ENCODE measurements around the gene ENPP5. TPM values are rescaled to one million over a fixed set of nuclear protein-coding genes. Genes with fewer than 3 reads are reported as not detected.

ENPP5 gene
- total RNA-seq, 1 experiment from 2014 or later, result 9.1 TPM

DNA sequence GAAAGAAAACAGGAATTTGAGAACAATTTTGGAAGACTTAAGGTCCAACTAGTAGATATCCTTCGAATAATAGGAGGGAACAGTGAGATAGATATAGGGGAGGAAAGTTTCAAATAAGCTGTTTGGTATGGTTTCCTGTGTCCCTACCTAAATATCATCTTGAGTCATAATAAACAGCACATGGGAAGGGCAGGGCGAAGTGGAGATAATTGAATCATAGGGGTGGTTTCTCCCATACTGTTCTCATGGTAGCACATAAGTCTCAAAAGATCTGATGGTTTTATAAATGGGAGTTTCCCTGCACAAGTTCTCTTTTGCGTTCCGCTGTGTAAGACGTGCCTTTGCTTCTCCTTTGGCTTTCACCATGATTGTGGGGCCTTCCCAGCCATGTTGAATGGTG is 39.5 kb upstream of the ENPP5 start (continued):
- TF ChIP-seq SP1 (CRISPR knock-in tag; conservative IDR thresholded peaks at IDR 0.05), result no peak
- no peak for TF ChIP-seq TEAD1 (CRISPR knock-in tag; IDR thresholded peaks at IDR 0.05)
- no peak for TF ChIP-seq OVOL2 (CRISPR knock-in tag; IDR thresholded peaks at IDR 0.05; ENCODE audit: borderline replicate concordance)
- TF ChIP-seq, protein P1, sequence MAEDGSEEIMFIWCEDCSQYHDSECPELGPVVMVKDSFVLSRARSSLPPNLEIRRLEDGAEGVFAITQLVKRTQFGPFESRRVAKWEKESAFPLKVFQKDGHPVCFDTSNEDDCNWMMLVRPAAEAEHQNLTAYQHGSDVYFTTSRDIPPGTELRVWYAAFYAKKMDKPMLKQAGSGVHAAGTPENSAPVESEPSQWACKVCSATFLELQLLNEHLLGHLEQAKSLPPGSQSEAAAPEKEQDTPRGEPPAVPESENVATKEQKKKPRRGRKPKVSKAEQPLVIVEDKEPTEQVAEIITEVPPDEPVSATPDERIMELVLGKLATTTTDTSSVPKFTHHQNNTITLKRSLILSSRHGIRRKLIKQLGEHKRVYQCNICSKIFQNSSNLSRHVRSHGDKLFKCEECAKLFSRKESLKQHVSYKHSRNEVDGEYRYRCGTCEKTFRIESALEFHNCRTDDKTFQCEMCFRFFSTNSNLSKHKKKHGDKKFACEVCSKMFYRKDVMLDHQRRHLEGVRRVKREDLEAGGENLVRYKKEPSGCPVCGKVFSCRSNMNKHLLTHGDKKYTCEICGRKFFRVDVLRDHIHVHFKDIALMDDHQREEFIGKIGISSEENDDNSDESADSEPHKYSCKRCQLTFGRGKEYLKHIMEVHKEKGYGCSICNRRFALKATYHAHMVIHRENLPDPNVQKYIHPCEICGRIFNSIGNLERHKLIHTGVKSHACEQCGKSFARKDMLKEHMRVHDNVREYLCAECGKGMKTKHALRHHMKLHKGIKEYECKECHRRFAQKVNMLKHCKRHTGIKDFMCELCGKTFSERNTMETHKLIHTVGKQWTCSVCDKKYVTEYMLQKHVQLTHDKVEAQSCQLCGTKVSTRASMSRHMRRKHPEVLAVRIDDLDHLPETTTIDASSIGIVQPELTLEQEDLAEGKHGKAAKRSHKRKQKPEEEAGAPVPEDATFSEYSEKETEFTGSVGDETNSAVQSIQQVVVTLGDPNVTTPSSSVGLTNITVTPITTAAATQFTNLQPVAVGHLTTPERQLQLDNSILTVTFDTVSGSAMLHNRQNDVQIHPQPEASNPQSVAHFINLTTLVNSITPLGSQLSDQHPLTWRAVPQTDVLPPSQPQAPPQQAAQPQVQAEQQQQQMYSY (CRISPR knock-in tag; IDR thresholded peaks at IDR 0.05), result no peak
- TF ChIP-seq, protein P2, sequence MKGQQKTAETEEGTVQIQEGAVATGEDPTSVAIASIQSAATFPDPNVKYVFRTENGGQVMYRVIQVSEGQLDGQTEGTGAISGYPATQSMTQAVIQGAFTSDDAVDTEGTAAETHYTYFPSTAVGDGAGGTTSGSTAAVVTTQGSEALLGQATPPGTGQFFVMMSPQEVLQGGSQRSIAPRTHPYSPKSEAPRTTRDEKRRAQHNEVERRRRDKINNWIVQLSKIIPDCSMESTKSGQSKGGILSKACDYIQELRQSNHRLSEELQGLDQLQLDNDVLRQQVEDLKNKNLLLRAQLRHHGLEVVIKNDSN (CRISPR knock-in tag; IDR thresholded peaks at IDR 0.05), result no peak
- TF ChIP-seq, protein P3, sequence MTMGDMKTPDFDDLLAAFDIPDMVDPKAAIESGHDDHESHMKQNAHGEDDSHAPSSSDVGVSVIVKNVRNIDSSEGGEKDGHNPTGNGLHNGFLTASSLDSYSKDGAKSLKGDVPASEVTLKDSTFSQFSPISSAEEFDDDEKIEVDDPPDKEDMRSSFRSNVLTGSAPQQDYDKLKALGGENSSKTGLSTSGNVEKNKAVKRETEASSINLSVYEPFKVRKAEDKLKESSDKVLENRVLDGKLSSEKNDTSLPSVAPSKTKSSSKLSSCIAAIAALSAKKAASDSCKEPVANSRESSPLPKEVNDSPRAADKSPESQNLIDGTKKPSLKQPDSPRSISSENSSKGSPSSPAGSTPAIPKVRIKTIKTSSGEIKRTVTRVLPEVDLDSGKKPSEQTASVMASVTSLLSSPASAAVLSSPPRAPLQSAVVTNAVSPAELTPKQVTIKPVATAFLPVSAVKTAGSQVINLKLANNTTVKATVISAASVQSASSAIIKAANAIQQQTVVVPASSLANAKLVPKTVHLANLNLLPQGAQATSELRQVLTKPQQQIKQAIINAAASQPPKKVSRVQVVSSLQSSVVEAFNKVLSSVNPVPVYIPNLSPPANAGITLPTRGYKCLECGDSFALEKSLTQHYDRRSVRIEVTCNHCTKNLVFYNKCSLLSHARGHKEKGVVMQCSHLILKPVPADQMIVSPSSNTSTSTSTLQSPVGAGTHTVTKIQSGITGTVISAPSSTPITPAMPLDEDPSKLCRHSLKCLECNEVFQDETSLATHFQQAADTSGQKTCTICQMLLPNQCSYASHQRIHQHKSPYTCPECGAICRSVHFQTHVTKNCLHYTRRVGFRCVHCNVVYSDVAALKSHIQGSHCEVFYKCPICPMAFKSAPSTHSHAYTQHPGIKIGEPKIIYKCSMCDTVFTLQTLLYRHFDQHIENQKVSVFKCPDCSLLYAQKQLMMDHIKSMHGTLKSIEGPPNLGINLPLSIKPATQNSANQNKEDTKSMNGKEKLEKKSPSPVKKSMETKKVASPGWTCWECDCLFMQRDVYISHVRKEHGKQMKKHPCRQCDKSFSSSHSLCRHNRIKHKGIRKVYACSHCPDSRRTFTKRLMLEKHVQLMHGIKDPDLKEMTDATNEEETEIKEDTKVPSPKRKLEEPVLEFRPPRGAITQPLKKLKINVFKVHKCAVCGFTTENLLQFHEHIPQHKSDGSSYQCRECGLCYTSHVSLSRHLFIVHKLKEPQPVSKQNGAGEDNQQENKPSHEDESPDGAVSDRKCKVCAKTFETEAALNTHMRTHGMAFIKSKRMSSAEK (CRISPR knock-in tag; IDR thresholded peaks at IDR 0.05; ENCODE audit: borderline replicate concordance), result no peak
- TF ChIP-seq, protein P4, sequence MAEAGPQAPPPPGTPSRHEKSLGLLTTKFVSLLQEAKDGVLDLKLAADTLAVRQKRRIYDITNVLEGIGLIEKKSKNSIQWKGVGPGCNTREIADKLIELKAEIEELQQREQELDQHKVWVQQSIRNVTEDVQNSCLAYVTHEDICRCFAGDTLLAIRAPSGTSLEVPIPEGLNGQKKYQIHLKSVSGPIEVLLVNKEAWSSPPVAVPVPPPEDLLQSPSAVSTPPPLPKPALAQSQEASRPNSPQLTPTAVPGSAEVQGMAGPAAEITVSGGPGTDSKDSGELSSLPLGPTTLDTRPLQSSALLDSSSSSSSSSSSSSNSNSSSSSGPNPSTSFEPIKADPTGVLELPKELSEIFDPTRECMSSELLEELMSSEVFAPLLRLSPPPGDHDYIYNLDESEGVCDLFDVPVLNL (CRISPR knock-in tag; IDR thresholded peaks at IDR 0.05; ENCODE audit: borderline replicate concordance, low read depth), result no peak
- TF ChIP-seq ZNF671 (CRISPR knock-in tag; IDR thresholded peaks at IDR 0.05), result no peak
- no peak for TF ChIP-seq FOXP1 (CRISPR knock-in tag; IDR thresholded peaks at IDR 0.05; ENCODE audit: borderline replicate concordance)

DNA sequence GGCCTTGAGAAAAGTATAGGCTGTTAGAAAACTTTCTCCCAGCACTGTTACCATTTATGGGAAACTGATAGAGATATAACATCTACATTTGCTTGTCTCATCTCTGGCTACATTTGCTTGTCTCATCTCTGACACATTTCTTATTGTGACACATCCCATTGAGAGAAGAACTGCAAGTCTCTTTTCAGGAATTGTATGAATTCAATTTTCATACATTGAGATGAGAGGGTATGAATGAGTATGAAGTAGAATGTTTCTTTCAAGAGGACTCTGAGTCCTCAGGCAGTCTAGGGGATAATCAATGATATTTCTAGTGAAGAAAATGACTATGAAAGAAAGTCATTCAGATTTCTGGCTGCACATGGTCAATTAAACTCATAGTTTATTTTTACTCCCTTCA is 37.5 kb upstream of the ENPP5 start:
- DNase-seq (ENCODE audit: low spot score) (no peak), ATAC-seq (no peak)
- CTCF ChIA-PET, result interaction anchor here (0.9 kb wide), 1 partner anchor 447 kb away, joined by 4 read pairs; no protein-coding TSS in a partner anchor
- Mint-ChIP-seq H3K4me1 (no peaks in the 10 kb centered on the region), H3K27ac (no peak overlapping the region), H3K27me3 (ENCODE audit: low read depth) (peaks cover 2% of the 10 kb centered on the region), H3K9me3 (peaks cover 23% of the 10 kb centered on the region), H3K4me3 (no peak overlapping the region), H3K36me3 (no peaks in the 10 kb centered on the region)
- TF ChIP-seq ZNF219 (CRISPR knock-in tag; IDR thresholded peaks at IDR 0.05; ENCODE audit: borderline replicate concordance), result no peak
- TF ChIP-seq JUN (CRISPR knock-in tag; IDR thresholded peaks at IDR 0.05), result no peak
- TF ChIP-seq TP53 (CRISPR knock-in tag; IDR thresholded peaks at IDR 0.05), result no peak
- TF ChIP-seq RORB (CRISPR knock-in tag; IDR thresholded peaks at IDR 0.05), result no peak
- no peak for TF ChIP-seq FOXJ3 (CRISPR knock-in tag; IDR thresholded peaks at IDR 0.05; ENCODE audit: borderline replicate concordance)
- no peak for TF ChIP-seq OVOL2 (CRISPR knock-in tag; IDR thresholded peaks at IDR 0.05; ENCODE audit: borderline replicate concordance)
- TF ChIP-seq SMAD3 (CRISPR knock-in tag; IDR thresholded peaks at IDR 0.05; ENCODE audit: borderline replicate concordance), result no peak
- no peak for TF ChIP-seq FOXP1 (CRISPR knock-in tag; IDR thresholded peaks at IDR 0.05; ENCODE audit: borderline replicate concordance)
- TF ChIP-seq KAT7 (CRISPR knock-in tag; IDR thresholded peaks at IDR 0.05; ENCODE audit: borderline replicate concordance), result no peak
- TF ChIP-seq CBFB (CRISPR knock-in tag; IDR thresholded peaks at IDR 0.05; ENCODE audit: low read depth), result no peak
- TF ChIP-seq GTF2I (CRISPR knock-in tag; conservative IDR thresholded peaks at IDR 0.05), result no peak
- TF ChIP-seq, protein P5, sequence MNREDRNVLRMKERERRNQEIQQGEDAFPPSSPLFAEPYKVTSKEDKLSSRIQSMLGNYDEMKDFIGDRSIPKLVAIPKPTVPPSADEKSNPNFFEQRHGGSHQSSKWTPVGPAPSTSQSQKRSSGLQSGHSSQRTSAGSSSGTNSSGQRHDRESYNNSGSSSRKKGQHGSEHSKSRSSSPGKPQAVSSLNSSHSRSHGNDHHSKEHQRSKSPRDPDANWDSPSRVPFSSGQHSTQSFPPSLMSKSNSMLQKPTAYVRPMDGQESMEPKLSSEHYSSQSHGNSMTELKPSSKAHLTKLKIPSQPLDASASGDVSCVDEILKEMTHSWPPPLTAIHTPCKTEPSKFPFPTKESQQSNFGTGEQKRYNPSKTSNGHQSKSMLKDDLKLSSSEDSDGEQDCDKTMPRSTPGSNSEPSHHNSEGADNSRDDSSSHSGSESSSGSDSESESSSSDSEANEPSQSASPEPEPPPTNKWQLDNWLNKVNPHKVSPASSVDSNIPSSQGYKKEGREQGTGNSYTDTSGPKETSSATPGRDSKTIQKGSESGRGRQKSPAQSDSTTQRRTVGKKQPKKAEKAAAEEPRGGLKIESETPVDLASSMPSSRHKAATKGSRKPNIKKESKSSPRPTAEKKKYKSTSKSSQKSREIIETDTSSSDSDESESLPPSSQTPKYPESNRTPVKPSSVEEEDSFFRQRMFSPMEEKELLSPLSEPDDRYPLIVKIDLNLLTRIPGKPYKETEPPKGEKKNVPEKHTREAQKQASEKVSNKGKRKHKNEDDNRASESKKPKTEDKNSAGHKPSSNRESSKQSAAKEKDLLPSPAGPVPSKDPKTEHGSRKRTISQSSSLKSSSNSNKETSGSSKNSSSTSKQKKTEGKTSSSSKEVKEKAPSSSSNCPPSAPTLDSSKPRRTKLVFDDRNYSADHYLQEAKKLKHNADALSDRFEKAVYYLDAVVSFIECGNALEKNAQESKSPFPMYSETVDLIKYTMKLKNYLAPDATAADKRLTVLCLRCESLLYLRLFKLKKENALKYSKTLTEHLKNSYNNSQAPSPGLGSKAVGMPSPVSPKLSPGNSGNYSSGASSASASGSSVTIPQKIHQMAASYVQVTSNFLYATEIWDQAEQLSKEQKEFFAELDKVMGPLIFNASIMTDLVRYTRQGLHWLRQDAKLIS (CRISPR knock-in tag; IDR thresholded peaks at IDR 0.05; ENCODE audit: borderline replicate concordance), result no peak
- no peak for TF ChIP-seq EMX1 (CRISPR knock-in tag; IDR thresholded peaks at IDR 0.05)
- POLR2A ChIA-PET, result no interaction called here

Measured in WTC11 (cell line).